ACC112 (cell line): Measurements from ENCODE around the gene SH3BGRL2.
"Not testable (repeated sequence)": the region's sequence is repeated elsewhere in the genome, so short reads cannot be mapped to it uniquely, and the experiment has no call there.

Experiments
- H2AFZ ChIP-seq: fragments of 200-600 bp; sonication (generic); one replicate; pipeline ENCODE4 v1.6.0; 2017; ENCODE audit warnings: antibody characterized with exemption, low read length; ENCODE audit not compliant: unreplicated experiment
- H3K27ac ChIP-seq: fragments of 200-600 bp; sonication (generic); 2 replicates; pipeline ENCODE4 v1.5.1; 2014; ENCODE audit warnings: low read depth, mild to moderate bottlenecking, antibody characterized with exemption, low read length, moderate library complexity
- H3K27me3 ChIP-seq: fragments of 200-600 bp; sonication (generic); 2 replicates; pipeline ENCODE4 v1.6.1; 2014; ENCODE audit warnings: mild to moderate bottlenecking, antibody characterized with exemption, low read length, moderate library complexity, mixed read lengths; ENCODE audit not compliant: insufficient read depth
- H3K36me3 ChIP-seq: fragments of 200-600 bp; sonication (generic); 2 replicates; pipeline ENCODE4 v1.6.1; 2016; ENCODE audit warnings: mild to moderate bottlenecking, antibody characterized with exemption, low read length, moderate library complexity, mixed read lengths; ENCODE audit not compliant: insufficient read depth
- H3K4me1 ChIP-seq: fragments of 200-600 bp; sonication (generic); one replicate; pipeline ENCODE4 v1.6.1; 2016; ENCODE audit warnings: low read length, mixed read lengths; ENCODE audit not compliant: insufficient read depth, unreplicated experiment, control insufficient read depth
- H3K4me3 ChIP-seq: fragments of 200-600 bp; sonication (generic); 2 replicates; pipeline ENCODE4 v1.5.1; 2014; ENCODE audit warnings: mild to moderate bottlenecking, low read depth, low read length
- H3K79me2 ChIP-seq: fragments of 200-600 bp; sonication (generic); one replicate; pipeline ENCODE4 v1.6.0; 2016; ENCODE audit warnings: low read length; ENCODE audit not compliant: control insufficient read depth, unreplicated experiment, insufficient read depth

The SH3BGRL2 gene

GRCh38 chr6:79671600-79672266 is 40.6 kb downstream of the SH3BGRL2 start:
- Histone ChIP-seq H3K4me1 (peaks cover 17% of the 10 kb centered on the region), H3K27ac (peak overlapping the region; percentile 35), H2AFZ (peak overlapping the region; percentile 37), H3K36me3 (no peaks in the 10 kb centered on the region), H3K79me2 (no peaks in the 10 kb centered on the region), H3K27me3 (no peaks in the 10 kb centered on the region), H3K4me3 (no peak overlapping the region)

GRCh38 chr6:79672631-79673111 is 41.5 kb downstream of the SH3BGRL2 start:
- H3K79me2 ChIP-seq = no peaks in the 10 kb centered on the region
- no peak overlapping the region for H3K4me3 ChIP-seq
- H3K4me1 ChIP-seq = peaks cover 17% of the 10 kb centered on the region
- H3K27ac ChIP-seq = no peak overlapping the region
- H3K36me3 ChIP-seq = no peaks in the 10 kb centered on the region
- no peaks in the 10 kb centered on the region for H3K27me3 ChIP-seq
- H2AFZ ChIP-seq = no peak overlapping the region

- no peak overlapping the region for H3K4me3 ChIP-seq
- H3K79me2 ChIP-seq = no peaks in the 10 kb centered on the region
- no peaks in the 10 kb centered on the region for H3K36me3 ChIP-seq
- H3K27ac ChIP-seq = no peak overlapping the region
- no peaks in the 10 kb centered on the region for H3K27me3 ChIP-seq
- no peak overlapping the region for H2AFZ ChIP-seq
- peaks cover 17% of the 10 kb centered on the region for H3K4me1 ChIP-seq
Observed at GRCh38 chr6:79673947-79674346, 42.8 kb downstream of the SH3BGRL2 start.

- Histone ChIP-seq H3K79me2 (no peaks in the 10 kb centered on the region), H3K27me3 (no peaks in the 10 kb centered on the region), H3K4me3 (no peak overlapping the region), H2AFZ (no peak overlapping the region), H3K4me1 (peaks cover 8% of the 10 kb centered on the region), H3K27ac (no peak overlapping the region), H3K36me3 (no peaks in the 10 kb centered on the region)
Observed at GRCh38 chr6:79676785-79677736, 45.9 kb downstream of the SH3BGRL2 start.

- H2AFZ ChIP-seq, H3K27me3 ChIP-seq, H3K36me3 ChIP-seq, H3K79me2 ChIP-seq, H3K27ac ChIP-seq, H3K4me3 ChIP-seq, H3K4me1 ChIP-seq: not testable (repeated sequence)
Observed at GRCh38 chr6:79682682-79683081, 51.6 kb downstream of the SH3BGRL2 start.

- Histone ChIP-seq H3K4me1 (no peaks in the 10 kb centered on the region), H3K36me3 (no peaks in the 10 kb centered on the region), H3K4me3 (no peak overlapping the region), H3K27me3 (no peaks in the 10 kb centered on the region), H3K79me2 (no peaks in the 10 kb centered on the region), H3K27ac (no peak overlapping the region), H2AFZ (no peak overlapping the region)
Observed at GRCh38 chr6:79684876-79685275, 53.7 kb downstream of the SH3BGRL2 start.

- H3K36me3 ChIP-seq = no peaks in the 10 kb centered on the region
- no peak overlapping the region for H2AFZ ChIP-seq
- no peak overlapping the region for H3K27ac ChIP-seq
Observed at GRCh38 chr6:79686707-79687309, 55.7 kb downstream of the SH3BGRL2 start.

GRCh38 chr6:79687759-79688158 is 56.6 kb downstream of the SH3BGRL2 start:
- Histone ChIP-seq H3K4me3 (no peak overlapping the region), H3K36me3 (no peaks in the 10 kb centered on the region), H3K27ac (no peak overlapping the region), H3K4me1 (no peaks in the 10 kb centered on the region), H3K27me3 (no peaks in the 10 kb centered on the region), H3K79me2 (no peaks in the 10 kb centered on the region), H2AFZ (no peak overlapping the region)

More at GRCh38 chr6:79686707-79687309, 55.7 kb downstream of the SH3BGRL2 start:
- Histone ChIP-seq H3K79me2 (no peaks in the 10 kb centered on the region), H3K27me3 (no peaks in the 10 kb centered on the region), H3K4me3 (no peak overlapping the region), H3K4me1 (no peaks in the 10 kb centered on the region)

GRCh38 chr6:79694156-79694555 is 63.0 kb downstream of the SH3BGRL2 start:
- H3K79me2 ChIP-seq = no peaks in the 10 kb centered on the region
- H3K4me3 ChIP-seq = no peak overlapping the region
- H3K27ac ChIP-seq = no peak overlapping the region
- no peak overlapping the region for H2AFZ ChIP-seq
- no peaks in the 10 kb centered on the region for H3K36me3 ChIP-seq
- no peaks in the 10 kb centered on the region for H3K4me1 ChIP-seq
- no peaks in the 10 kb centered on the region for H3K27me3 ChIP-seq

- H3K36me3 ChIP-seq = no peaks in the 10 kb centered on the region
- H3K27ac ChIP-seq = no peak overlapping the region
- no peaks in the 10 kb centered on the region for H3K79me2 ChIP-seq
- no peaks in the 10 kb centered on the region for H3K27me3 ChIP-seq
- H3K4me3 ChIP-seq = no peak overlapping the region
- H2AFZ ChIP-seq = no peak overlapping the region
- no peaks in the 10 kb centered on the region for H3K4me1 ChIP-seq
Observed at GRCh38 chr6:79694623-79695343, 63.7 kb downstream of the SH3BGRL2 start.
